Right renal cortex interstitium (tissue), 3 donors: Measurements from ENCODE around the gene FBXO39. TPM values are rescaled to one million over a fixed set of nuclear protein-coding genes. Genes with fewer than 3 reads are reported as not detected.

Experiments
- polyA plus RNA-seq, 3 donors: library from polyadenylated mRNA; unstranded; fragments of 120-200 nt; gene quantifications; one replicate each; pipeline ENCODE4 v1.2.1, GENCODE V29; 2013; ENCODE audit not compliant: insufficient read length in 3 of 3

The FBXO39 gene
- polyA plus RNA-seq, 3 donors, result 0.14 to 0.31 TPM; not detected in 1

Other genes starting within 250 kb of the FBXO39 start
- gene PITPNM3, start 219.7 kb upstream of the FBXO39 start, polyA plus RNA-seq, result 1 to 10 TPM; 7.4 to 8.9 (median 8.2) TPM
- 10 to 100 TPM; 29.7 to 37.7 (median 32.4) TPM for gene KIAA0753, start 135.5 kb upstream of the FBXO39 start, polyA plus RNA-seq
- 10 to 100 TPM; 86.9 to 98.5 (median 95.4) TPM for gene TXNDC17, start 135.2 kb upstream of the FBXO39 start, polyA plus RNA-seq
- gene MED31, start 124.6 kb upstream of the FBXO39 start, polyA plus RNA-seq, result 10 to 100 TPM; 25.4 to 26.6 (median 26.2) TPM
- 10 to 100 TPM; 10.2 to 10.4 (median 10.3) TPM for gene C17orf100, start 124.5 kb upstream of the FBXO39 start, polyA plus RNA-seq
- gene SLC13A5, start 62.8 kb upstream of the FBXO39 start, polyA plus RNA-seq, result 1 to 10 TPM; 1.1 to 4.2 (median 1.9) TPM
- gene XAF1, start 20.2 kb upstream of the FBXO39 start, polyA plus RNA-seq, result 1 to 10 TPM; 6.4 to 8.8 (median 7.3) TPM
- 1 to 10 TPM in 1 of 3 donors, under 1 TPM in 2; 0.93 to 1.2 (median 0.94) TPM for gene TEKT1, start 55.5 kb downstream of the FBXO39 start, polyA plus RNA-seq
- 1 to 10 TPM; 1.8 to 2.8 (median 2.1) TPM for gene ALOX12, start 219.8 kb downstream of the FBXO39 start, polyA plus RNA-seq
- gene RNASEK, start 236.4 kb downstream of the FBXO39 start, polyA plus RNA-seq, result 100 to 1,000 TPM; 162 to 188 (median 171) TPM
- 10 to 100 TPM; 25.3 to 27.7 (median 25.4) TPM for gene BCL6B, start 246.8 kb downstream of the FBXO39 start, polyA plus RNA-seq